Stimulated activated effector memory CD8-positive, alpha-beta T cell treated with anti-CD3 and anti-CD28 coated beads, Interleukin-12 subunit alpha, Interleukin-12 subunit beta, amount 100 ng/mL, for 72 hours (primary cell): ENCODE data around the gene AMELY.
"Not testable (repeated sequence)": the region's sequence is repeated elsewhere in the genome, so short reads cannot be mapped to it uniquely, and the experiment has no call there.

ENCODE experiments used
- ATAC-seq: fragments of 150-1000 bp; cut with Tn5 transposase; 2 replicates; pipeline ENCODE4 v1.10.0; 2021
- DNase-seq, 2 donors: peaks; one replicate each; pipeline ENCODE4 v3.0.0; 2021 to 2022; ENCODE audit warnings: low spot score in 2 of 2
- H3K27ac Mint-ChIP-seq: one replicate; pipeline ENCODE4 v1.8.0; 2022; ENCODE audit warnings: mild to moderate bottlenecking, mixed read lengths
- H3K36me3 Mint-ChIP-seq: one replicate; pipeline ENCODE4 v1.8.0; 2022; ENCODE audit warnings: mild to moderate bottlenecking, mixed read lengths
- H3K4me1 Mint-ChIP-seq: one replicate; pipeline ENCODE4 v1.8.0; 2022; ENCODE audit warnings: mixed read lengths
- H3K4me3 Mint-ChIP-seq: one replicate; pipeline ENCODE4 v1.8.0; 2022; ENCODE audit warnings: mild to moderate bottlenecking, mixed read lengths
- H3K9me3 Mint-ChIP-seq: one replicate; pipeline ENCODE4 v1.8.0; 2022; ENCODE audit warnings: mixed read lengths

Gene AMELY

GRCh38 chrY:6911253-6911881 lies at the start of gene AMELY:
TSS of gene AMELY (minus strand) at chrY:6911752. CDS start at chrY:6872608, 39,144 bp downstream.
- no peak for ATAC-seq
- Mint-ChIP-seq H3K4me3 (peak within 1 kb of the TSS; percentile 46), H3K9me3 (no peaks in the 10 kb centered on the region), H3K4me1 (no peaks in the 10 kb centered on the region), H3K27ac (no peak within 1 kb of the TSS), H3K36me3 (no peaks in the 10 kb centered on the region)
- DNase-seq, result no peak

GRCh38 chrY:6949947-6950346 lies 38.4 kb upstream of the AMELY start:
- H3K4me3 Mint-ChIP-seq, result no peak overlapping the region

GRCh38 chrY:6948378-6948777 lies 36.8 kb upstream of the AMELY start:
- no peaks in the 10 kb centered on the region for H3K9me3 Mint-ChIP-seq
- no peak overlapping the region for H3K4me3 Mint-ChIP-seq
- DNase-seq (no peak), ATAC-seq (no peak)
- no peak overlapping the region for H3K27ac Mint-ChIP-seq
- H3K4me1 Mint-ChIP-seq, result no peaks in the 10 kb centered on the region
- H3K36me3 Mint-ChIP-seq, result no peaks in the 10 kb centered on the region

More at GRCh38 chrY:6949947-6950346, 38.4 kb upstream of the AMELY start:
- DNase-seq, result no peak
- ATAC-seq, result no peak
- Mint-ChIP-seq H3K27ac (no peak overlapping the region), H3K9me3 (no peaks in the 10 kb centered on the region), H3K36me3 (no peaks in the 10 kb centered on the region), H3K4me1 (no peaks in the 10 kb centered on the region)

- no peak overlapping the region for H3K4me3 Mint-ChIP-seq
- H3K4me1 Mint-ChIP-seq, result no peaks in the 10 kb centered on the region
- no peak for ATAC-seq
- H3K9me3 Mint-ChIP-seq, result no peaks in the 10 kb centered on the region
- H3K36me3 Mint-ChIP-seq, result no peaks in the 10 kb centered on the region
- H3K27ac Mint-ChIP-seq, result no peak overlapping the region
- no peak for DNase-seq
These were observed 36.1 kb upstream of the AMELY start for GRCh38 chrY:6947695-6948094.

GRCh38 chrY:6935497-6935896 lies 23.9 kb upstream of the AMELY start:
- H3K4me3 Mint-ChIP-seq, result no peak overlapping the region
- no peaks in the 10 kb centered on the region for H3K4me1 Mint-ChIP-seq
- H3K36me3 Mint-ChIP-seq, result peaks cover 7% of the 10 kb centered on the region

GRCh38 chrY:6931779-6932396 lies 20.3 kb upstream of the AMELY start:
- H3K4me3 Mint-ChIP-seq, result no peak overlapping the region
- ATAC-seq (no peak), DNase-seq (no peak)
- H3K27ac Mint-ChIP-seq, result no peak overlapping the region
- no peaks in the 10 kb centered on the region for H3K4me1 Mint-ChIP-seq
- H3K36me3 Mint-ChIP-seq, result peaks cover 7% of the 10 kb centered on the region
- H3K9me3 Mint-ChIP-seq, result no peaks in the 10 kb centered on the region

More at GRCh38 chrY:6935497-6935896, 23.9 kb upstream of the AMELY start:
- DNase-seq (no peak), ATAC-seq (no peak)
- H3K9me3 Mint-ChIP-seq, result no peaks in the 10 kb centered on the region
- no peak overlapping the region for H3K27ac Mint-ChIP-seq

- Mint-ChIP-seq H3K4me1 (no peaks in the 10 kb centered on the region), H3K36me3 (peaks cover 7% of the 10 kb centered on the region), H3K9me3 (no peaks in the 10 kb centered on the region), H3K4me3 (no peak overlapping the region), H3K27ac (no peak overlapping the region)
- DNase-seq (no peak), ATAC-seq (no peak)
These were observed 17.7 kb upstream of the AMELY start for GRCh38 chrY:6929237-6929636.

GRCh38 chrY:6928265-6928664 lies 16.7 kb upstream of the AMELY start:
- Mint-ChIP-seq H3K4me1 (no peaks in the 10 kb centered on the region), H3K9me3 (no peaks in the 10 kb centered on the region), H3K36me3 (peaks cover 7% of the 10 kb centered on the region), H3K4me3 (no peak overlapping the region), H3K27ac (no peak overlapping the region)
- ATAC-seq, result no peak
- DNase-seq, result no peak

- ATAC-seq (no peak), DNase-seq (no peak)
- Mint-ChIP-seq H3K36me3 (no peaks in the 10 kb centered on the region), H3K4me3 (no peak overlapping the region), H3K9me3 (peaks cover 3% of the 10 kb centered on the region), H3K27ac (no peak overlapping the region), H3K4me1 (no peaks in the 10 kb centered on the region)
These were observed 9.5 kb upstream of the AMELY start for GRCh38 chrY:6921061-6921460.

- Mint-ChIP-seq H3K4me1 (no peaks in the 10 kb centered on the region), H3K9me3 (no peaks in the 10 kb centered on the region), H3K4me3 (no peak overlapping the region), H3K27ac (no peak overlapping the region), H3K36me3 (no peaks in the 10 kb centered on the region)
- DNase-seq (no peak), ATAC-seq (no peak)
These were observed 1.8 kb upstream of the AMELY start for GRCh38 chrY:6913362-6913761.

- Mint-ChIP-seq H3K9me3 (no peaks in the 10 kb centered on the region), H3K36me3 (no peaks in the 10 kb centered on the region), H3K27ac (no peak within 1 kb of the TSS), H3K4me1 (no peaks in the 10 kb centered on the region), H3K4me3 (peak within 1 kb of the TSS; percentile 46)
- DNase-seq (peak in 1 of 2 donors; percentile 50), ATAC-seq (no peak)
These were observed 940 bp downstream of the AMELY start, which contains the start of gene TBL1Y for GRCh38 chrY:6910372-6911252. TSS of gene TBL1Y (plus strand) at chrY:6910697. CDS start at chrY:7025085, 114,388 bp downstream.

- Mint-ChIP-seq H3K27ac (no peak overlapping the region), H3K4me3 (peak overlapping the region; percentile 46)
These were observed 1.7 kb downstream of the AMELY start for GRCh38 chrY:6909856-6910255.

GRCh38 chrY:6909118-6909521 lies 2.4 kb downstream of the AMELY start:
- H3K4me1 Mint-ChIP-seq, result no peaks in the 10 kb centered on the region
- ATAC-seq (no peak), DNase-seq (peak in 1 of 2 donors; percentile 49)
- H3K9me3 Mint-ChIP-seq, result no peaks in the 10 kb centered on the region
- H3K27ac Mint-ChIP-seq, result no peak overlapping the region
- H3K4me3 Mint-ChIP-seq, result peak overlapping the region; percentile 46
- no peaks in the 10 kb centered on the region for H3K36me3 Mint-ChIP-seq

More at GRCh38 chrY:6909856-6910255, 1.7 kb downstream of the AMELY start:
- Mint-ChIP-seq H3K36me3 (no peaks in the 10 kb centered on the region), H3K4me1 (no peaks in the 10 kb centered on the region), H3K9me3 (no peaks in the 10 kb centered on the region)
- ATAC-seq, result no peak
- peak in 1 of 2 donors; percentile 48 for DNase-seq

- not testable (repeated sequence) for H3K4me1 Mint-ChIP-seq, H3K36me3 Mint-ChIP-seq, H3K9me3 Mint-ChIP-seq, H3K27ac Mint-ChIP-seq, H3K4me3 Mint-ChIP-seq, DNase-seq, ATAC-seq
These were observed 3.5 kb downstream of the AMELY start for GRCh38 chrY:6908021-6908420.

- H3K27ac Mint-ChIP-seq, result no peak overlapping the region
These were observed 4.0 kb downstream of the AMELY start for GRCh38 chrY:6907591-6907990.

More at GRCh38 chrY:6907591-6907990, 4.0 kb downstream of the AMELY start:
- no peak for DNase-seq
- no peaks in the 10 kb centered on the region for H3K4me1 Mint-ChIP-seq
- H3K9me3 Mint-ChIP-seq, result no peaks in the 10 kb centered on the region
- H3K36me3 Mint-ChIP-seq, result no peaks in the 10 kb centered on the region
- ATAC-seq, result no peak
- no peak overlapping the region for H3K4me3 Mint-ChIP-seq
